ENCODE measurements around the gene ZNF804B.

The ZNF804B gene

DNA sequence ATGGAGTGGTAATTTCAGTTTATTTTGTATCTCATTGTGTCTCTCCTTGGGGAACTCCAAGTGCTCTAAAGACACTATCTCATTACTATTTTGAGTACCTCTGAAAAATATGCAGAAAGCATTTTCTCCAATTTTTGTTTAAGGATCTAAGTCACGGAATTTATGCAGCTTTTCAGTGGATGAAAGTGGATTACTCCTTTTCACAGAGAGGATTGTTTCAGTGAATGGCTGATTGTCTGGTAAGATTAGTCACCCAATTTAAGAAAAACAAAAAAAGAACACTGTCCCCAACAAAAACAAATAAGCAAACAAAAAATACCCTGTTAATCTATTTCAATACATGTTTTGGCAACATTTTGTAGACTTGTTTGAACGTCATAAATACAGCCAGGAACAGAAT, 374.3 kb downstream of the ZNF804B start:
- no peaks in the 10 kb centered on the region for H3K36me3 Mint-ChIP-seq (ENCODE audit: low read depth)
- H3K27me3 Mint-ChIP-seq (ENCODE audit: low read depth): no peaks in the 10 kb centered on the region
- peaks cover 2% of the 10 kb centered on the region for H3K9me3 Mint-ChIP-seq
- H3K4me3 Mint-ChIP-seq: no peak overlapping the region
- TF ChIP-seq, protein P1, sequence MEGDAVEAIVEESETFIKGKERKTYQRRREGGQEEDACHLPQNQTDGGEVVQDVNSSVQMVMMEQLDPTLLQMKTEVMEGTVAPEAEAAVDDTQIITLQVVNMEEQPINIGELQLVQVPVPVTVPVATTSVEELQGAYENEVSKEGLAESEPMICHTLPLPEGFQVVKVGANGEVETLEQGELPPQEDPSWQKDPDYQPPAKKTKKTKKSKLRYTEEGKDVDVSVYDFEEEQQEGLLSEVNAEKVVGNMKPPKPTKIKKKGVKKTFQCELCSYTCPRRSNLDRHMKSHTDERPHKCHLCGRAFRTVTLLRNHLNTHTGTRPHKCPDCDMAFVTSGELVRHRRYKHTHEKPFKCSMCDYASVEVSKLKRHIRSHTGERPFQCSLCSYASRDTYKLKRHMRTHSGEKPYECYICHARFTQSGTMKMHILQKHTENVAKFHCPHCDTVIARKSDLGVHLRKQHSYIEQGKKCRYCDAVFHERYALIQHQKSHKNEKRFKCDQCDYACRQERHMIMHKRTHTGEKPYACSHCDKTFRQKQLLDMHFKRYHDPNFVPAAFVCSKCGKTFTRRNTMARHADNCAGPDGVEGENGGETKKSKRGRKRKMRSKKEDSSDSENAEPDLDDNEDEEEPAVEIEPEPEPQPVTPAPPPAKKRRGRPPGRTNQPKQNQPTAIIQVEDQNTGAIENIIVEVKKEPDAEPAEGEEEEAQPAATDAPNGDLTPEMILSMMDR (IDR thresholded peaks at IDR 0.05; ENCODE audit: unreplicated experiment in 3 of 3): no peak
- H3K27ac Mint-ChIP-seq: no peak overlapping the region
- H3K4me1 Mint-ChIP-seq: no peaks in the 10 kb centered on the region

DNA sequence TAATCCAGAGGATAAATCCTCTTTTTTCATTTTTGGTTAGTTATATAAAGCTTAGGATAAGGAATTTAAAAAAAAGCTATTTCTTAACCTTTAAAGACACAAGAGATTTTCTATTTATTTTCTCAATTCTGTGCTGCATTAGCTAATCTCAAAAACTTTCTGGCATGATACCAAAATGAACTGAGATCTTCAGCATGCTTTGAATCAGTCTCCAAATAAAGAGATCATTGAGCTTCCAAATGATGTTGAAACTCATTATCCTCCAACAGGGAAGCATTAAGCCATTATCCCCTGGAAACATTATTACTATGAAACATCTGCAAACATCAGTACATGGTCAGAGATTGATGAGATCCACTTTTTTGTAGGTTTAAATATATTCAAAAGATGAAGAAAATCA, 386.3 kb downstream of the ZNF804B start:
- H3K4me1 Mint-ChIP-seq: no peaks in the 10 kb centered on the region
- no peak overlapping the region for H3K4me3 Mint-ChIP-seq
- no peaks in the 10 kb centered on the region for H3K27me3 Mint-ChIP-seq (ENCODE audit: low read depth)
- no peaks in the 10 kb centered on the region for H3K36me3 Mint-ChIP-seq (ENCODE audit: low read depth)
- no peaks in the 10 kb centered on the region for H3K9me3 Mint-ChIP-seq
- TF ChIP-seq, protein P1 (IDR thresholded peaks at IDR 0.05; ENCODE audit: unreplicated experiment in 3 of 3): no peak
- no peak overlapping the region for H3K27ac Mint-ChIP-seq

DNA sequence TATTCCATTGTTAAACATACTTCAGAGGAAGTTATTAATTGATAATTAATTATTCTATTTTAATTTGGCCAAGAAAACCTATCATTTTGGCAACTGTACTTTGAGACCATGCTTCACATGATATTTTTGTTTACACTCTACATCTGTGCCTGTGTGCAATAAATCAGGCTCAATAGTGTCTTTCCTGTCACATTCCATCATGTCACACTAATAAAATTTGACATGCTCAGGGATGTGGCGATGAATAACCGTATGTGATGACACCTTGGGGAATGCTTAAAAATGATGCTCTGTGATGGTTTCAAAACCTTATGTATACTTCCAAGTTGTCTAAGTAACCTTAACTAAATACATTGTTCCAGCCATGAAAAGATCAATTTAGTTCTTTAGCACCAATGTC, 400.6 kb downstream of the ZNF804B start:
- Mint-ChIP-seq H3K36me3 (ENCODE audit: low read depth) (no peaks in the 10 kb centered on the region), H3K27me3 (ENCODE audit: low read depth) (no peaks in the 10 kb centered on the region), H3K4me1 (no peaks in the 10 kb centered on the region), H3K27ac (no peak overlapping the region), H3K4me3 (no peak overlapping the region), H3K9me3 (no peaks in the 10 kb centered on the region)
- TF ChIP-seq, protein P1 (IDR thresholded peaks at IDR 0.05; ENCODE audit: unreplicated experiment in 3 of 3): no peak

DNA sequence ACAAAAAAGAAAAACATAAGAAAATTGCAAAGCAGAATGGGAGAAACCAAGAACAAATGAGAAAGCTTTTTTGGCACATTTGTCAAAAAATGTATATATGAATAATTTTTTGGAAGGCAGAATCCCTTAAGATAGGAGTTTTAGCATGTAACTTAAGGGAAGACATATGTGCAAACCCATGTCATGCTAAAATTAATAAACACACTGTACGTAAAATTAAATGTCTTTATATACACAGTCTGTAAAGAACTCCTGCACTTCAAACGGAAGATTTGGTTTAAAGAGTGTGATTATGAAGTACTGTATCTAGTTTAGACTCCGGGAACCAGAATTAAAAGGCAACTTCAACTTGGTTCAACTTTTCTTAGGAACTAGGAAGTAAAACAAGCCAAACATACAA, 405.9 kb downstream of the ZNF804B start:
- no peak overlapping the region for H3K4me3 Mint-ChIP-seq
- H3K27me3 Mint-ChIP-seq (ENCODE audit: low read depth): no peaks in the 10 kb centered on the region
- H3K4me1 Mint-ChIP-seq: no peaks in the 10 kb centered on the region
- H3K9me3 Mint-ChIP-seq: no peaks in the 10 kb centered on the region
- TF ChIP-seq, protein P1 (IDR thresholded peaks at IDR 0.05; ENCODE audit: unreplicated experiment in 3 of 3): no peak
- H3K36me3 Mint-ChIP-seq (ENCODE audit: low read depth): no peaks in the 10 kb centered on the region
- no peak overlapping the region for H3K27ac Mint-ChIP-seq

DNA sequence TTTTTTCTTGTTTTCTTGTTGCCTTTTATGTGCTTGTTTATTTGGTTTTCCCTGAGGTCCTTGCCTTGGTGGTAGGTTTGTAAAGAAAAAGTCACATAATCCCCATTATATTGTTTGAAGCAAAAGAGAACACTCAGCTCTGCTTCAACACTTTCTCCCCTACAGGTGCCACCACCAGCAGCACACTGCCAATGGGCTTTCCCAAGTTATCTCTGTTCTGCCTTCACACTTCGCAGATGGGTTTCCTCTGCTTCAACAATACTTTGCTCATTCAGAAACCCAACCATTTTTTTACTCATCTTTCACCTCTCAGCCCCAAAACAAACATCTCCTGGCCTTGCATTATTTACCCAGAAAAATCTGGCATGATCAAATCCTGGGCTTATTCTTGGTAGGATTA, 411.1 kb downstream of the ZNF804B start:
- Mint-ChIP-seq H3K9me3 (no peaks in the 10 kb centered on the region), H3K27ac (no peak overlapping the region), H3K4me1 (no peaks in the 10 kb centered on the region), H3K27me3 (ENCODE audit: low read depth) (no peaks in the 10 kb centered on the region), H3K4me3 (no peak overlapping the region), H3K36me3 (ENCODE audit: low read depth) (no peaks in the 10 kb centered on the region)
- TF ChIP-seq, protein P1 (IDR thresholded peaks at IDR 0.05; ENCODE audit: unreplicated experiment in 3 of 3): no peak

DNA sequence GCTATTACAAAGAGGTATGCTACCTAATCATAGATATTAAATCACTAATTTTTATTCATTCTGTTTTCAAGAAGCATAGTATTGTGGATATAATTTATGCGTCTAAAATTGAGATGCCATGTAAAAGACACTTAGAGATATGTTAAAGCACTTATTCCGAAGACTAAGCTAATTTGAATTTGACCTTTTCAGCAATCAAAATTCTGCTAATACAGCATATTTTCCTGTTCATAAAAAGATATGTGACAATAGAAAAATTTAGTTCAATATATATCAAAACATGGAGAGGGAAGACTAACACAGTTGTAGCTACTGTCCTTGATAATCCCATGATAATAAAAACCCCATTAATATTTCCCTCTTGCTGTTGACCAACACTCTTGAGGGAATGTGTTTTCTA, 422.6 kb downstream of the ZNF804B start:
- TF ChIP-seq, protein P1 (IDR thresholded peaks at IDR 0.05; ENCODE audit: unreplicated experiment in 3 of 3): no peak
- no peaks in the 10 kb centered on the region for H3K4me1 Mint-ChIP-seq

More for the DNA sequence above, 422.6 kb downstream of the ZNF804B start:
- no peaks in the 10 kb centered on the region for H3K27me3 Mint-ChIP-seq (ENCODE audit: low read depth)
- peaks cover 5% of the 10 kb centered on the region for H3K9me3 Mint-ChIP-seq
- no peak overlapping the region for H3K4me3 Mint-ChIP-seq
- no peak overlapping the region for H3K27ac Mint-ChIP-seq
- no peaks in the 10 kb centered on the region for H3K36me3 Mint-ChIP-seq (ENCODE audit: low read depth)

All from nephron (organoid).